Measurements from ENCODE around the gene RASSF7. TPM values are rescaled to one million over a fixed set of nuclear protein-coding genes. Genes with fewer than 3 reads are reported as not detected.
A peak's percentile ranks its signal among the peaks of the same experiment; 100 is the strongest.

RASSF7 gene
- total RNA-seq, 1 donor from 2014 or later = 12.8 TPM

- Histone ChIP-seq H3K79me2 (ENCODE audit: low read depth) (peaks cover 35% of the 10 kb centered on the region), H3K9ac (no peak overlapping the region), H3K4me3 (peak overlapping the region; percentile 67), H3K9me3 (ENCODE audit: low read depth) (no peaks in the 10 kb centered on the region), H3F3A (ENCODE audit: low read depth) (peaks cover 49% of the 10 kb centered on the region), H3K4me1 (peaks cover 30% of the 10 kb centered on the region), H3K4me2 (peak overlapping the region; percentile 85), H3K27ac (no peak overlapping the region), H4K20me1 (ENCODE audit: low read depth) (peaks cover 40% of the 10 kb centered on the region), H2AFZ (replicated peaks) (peak overlapping the region; percentile 5), H3K27me3 (peaks cover 15% of the 10 kb centered on the region), H3K36me3 (no peaks in the 10 kb centered on the region)
- no peak for DNase-seq (ENCODE audit: low spot score)
- Mint-ChIP-seq H3K27me3 (ENCODE audit: insufficient read depth, low read depth) (peaks cover 6% of the 10 kb centered on the region), H3K4me1 (peaks cover 41% of the 10 kb centered on the region), H3K9me3 (no peaks in the 10 kb centered on the region), H3K27ac (peak overlapping the region; percentile 46), H3K4me3 (peak overlapping the region; percentile 94), H3K36me3 (peaks cover 4% of the 10 kb centered on the region)
- no peak for TF ChIP-seq EZH2phosphoT487 (IDR thresholded peaks at IDR 0.05)
- TF ChIP-seq EZH2 (IDR thresholded peaks at IDR 0.05) = peak; percentile 11
- no peak for TF ChIP-seq CTCF (IDR thresholded peaks at IDR 0.05)
Observed at GRCh38 chr11:574632-575312, 14.0 kb downstream of the RASSF7 start.

- TF ChIP-seq EZH2 (IDR thresholded peaks at IDR 0.05) (no peak), EZH2phosphoT487 (IDR thresholded peaks at IDR 0.05) (no peak), CTCF (IDR thresholded peaks at IDR 0.05) (no peak)
- DNase-seq (ENCODE audit: low spot score) = peak; percentile 96
- H3K9me3 Mint-ChIP-seq = no peaks in the 10 kb centered on the region
Observed at GRCh38 chr11:575313-575995, 14.7 kb downstream of the RASSF7 start.

GRCh38 chr11:575996-576768, 15.4 kb downstream of the RASSF7 start, which contains the start of gene PHRF1:
Gene PHRF1, plus strand, starts transcription at chr11:576470. Its CDS starts 5,043 bp downstream, at chr11:581513.
- H3K4me1 Mint-ChIP-seq = peaks cover 37% of the 10 kb centered on the region
- peak; percentile 97 for DNase-seq (ENCODE audit: low spot score)
- H3K36me3 ChIP-seq = no peaks in the 10 kb centered on the region
- H3K9me3 Mint-ChIP-seq = no peaks in the 10 kb centered on the region
- H3K79me2 ChIP-seq (ENCODE audit: low read depth) = peaks cover 49% of the 10 kb centered on the region
- H3K27ac Mint-ChIP-seq = peak within 1 kb of the TSS; percentile 100
- H4K20me1 ChIP-seq (ENCODE audit: low read depth) = peaks cover 54% of the 10 kb centered on the region
- H3K4me3 ChIP-seq = peak within 1 kb of the TSS; percentile 93
- peaks cover 15% of the 10 kb centered on the region for H3K27me3 ChIP-seq
- H3K4me3 Mint-ChIP-seq = peak within 1 kb of the TSS; percentile 96
- peaks cover 5% of the 10 kb centered on the region for H3K36me3 Mint-ChIP-seq
- TF ChIP-seq CTCF (IDR thresholded peaks at IDR 0.05) (no peak), EZH2phosphoT487 (IDR thresholded peaks at IDR 0.05) (no peak), EZH2 (IDR thresholded peaks at IDR 0.05) (no peak)
- peaks cover 38% of the 10 kb centered on the region for H3F3A ChIP-seq (ENCODE audit: low read depth)
- H3K27ac ChIP-seq = peak within 1 kb of the TSS; percentile 99
- H3K4me2 ChIP-seq = peak within 1 kb of the TSS; percentile 100
- H3K9ac ChIP-seq = peak within 1 kb of the TSS; percentile 98
- H3K4me1 ChIP-seq = peaks cover 27% of the 10 kb centered on the region
- H3K9me3 ChIP-seq (ENCODE audit: low read depth) = no peaks in the 10 kb centered on the region
- peak within 1 kb of the TSS; percentile 100 for H2AFZ ChIP-seq (replicated peaks)
- H3K27me3 Mint-ChIP-seq (ENCODE audit: insufficient read depth, low read depth) = peaks cover 6% of the 10 kb centered on the region

More at GRCh38 chr11:575313-575995, 14.7 kb downstream of the RASSF7 start:
- Histone ChIP-seq H4K20me1 (ENCODE audit: low read depth) (peaks cover 47% of the 10 kb centered on the region), H3K9ac (no peak overlapping the region), H3F3A (ENCODE audit: low read depth) (peaks cover 42% of the 10 kb centered on the region), H3K4me3 (peak overlapping the region; percentile 67), H3K27me3 (peaks cover 15% of the 10 kb centered on the region), H3K9me3 (ENCODE audit: low read depth) (no peaks in the 10 kb centered on the region), H3K79me2 (ENCODE audit: low read depth) (peaks cover 42% of the 10 kb centered on the region), H3K27ac (no peak overlapping the region), H2AFZ (replicated peaks) (peak overlapping the region; percentile 88), H3K4me2 (peak overlapping the region; percentile 85), H3K36me3 (no peaks in the 10 kb centered on the region), H3K4me1 (peaks cover 30% of the 10 kb centered on the region)
- peaks cover 40% of the 10 kb centered on the region for H3K4me1 Mint-ChIP-seq
- H3K4me3 Mint-ChIP-seq = peak overlapping the region; percentile 94
- H3K27ac Mint-ChIP-seq = peak overlapping the region; percentile 46
- H3K36me3 Mint-ChIP-seq = peaks cover 4% of the 10 kb centered on the region
- H3K27me3 Mint-ChIP-seq (ENCODE audit: insufficient read depth, low read depth) = peaks cover 6% of the 10 kb centered on the region
